Ascending aorta (tissue), 2 donors: Measurements from ENCODE around the gene TWF2. TPM values are rescaled to one million over a fixed set of nuclear protein-coding genes. Genes with fewer than 3 reads are reported as not detected.

Experiments used
- DNase-seq, 2 donors: peaks; one replicate each; pipeline ENCODE4 v3.0.0-alpha.2; 2019; ENCODE audit warnings: low spot score in 2 of 2
- H3K27ac ChIP-seq, 2 donors: fragments of 200-600 bp; sonication (generic); one replicate each; pipeline ENCODE4 v1.5.1; 2016 to 2017; ENCODE audit warnings: mild to moderate bottlenecking in 1 of 2
- H3K27me3 ChIP-seq: fragments of 200-600 bp; sonication (generic); one replicate; pipeline ENCODE4 v1.5.1; 2017
- H3K36me3 ChIP-seq, 2 donors: fragments of 200-600 bp; sonication (generic); one replicate each; pipeline ENCODE4 v1.5.1; 2016
- H3K4me1 ChIP-seq, 2 donors: fragments of 200-600 bp; sonication (generic); one replicate each; pipeline ENCODE4 v1.5.1; 2016 to 2017; ENCODE audit warnings: mild to moderate bottlenecking in 1 of 2
- H3K4me3 ChIP-seq, 2 donors: fragments of 200-600 bp; sonication (generic); one replicate each; pipeline ENCODE4 v1.5.1; 2016 to 2017; ENCODE audit warnings: mild to moderate bottlenecking in 1 of 2
- H3K9me3 ChIP-seq, 2 donors: fragments of 200-600 bp; sonication (generic); one replicate each; pipeline ENCODE4 v1.5.1; 2016
- CTCF ChIP-seq, 3 experiments: fragments of 200-600 bp in 2 of 3; fragments of 450-650 bp in 1 of 3; sonication (generic) in 2 of 3; IDR thresholded peaks; one replicate each; pipeline ENCODE4 v1.5.1; 2016 to 2019; ENCODE audit warnings: antibody characterized with exemption in 3 of 3, mild to moderate bottlenecking in 1 of 3, moderate library complexity in 1 of 3
- intact Hi-C: fragments of 100-400 bp; cut with DNase I; formaldehyde crosslinking; loops from one replicate; pipeline ENCODE4 v1.15.1; 2023
- total RNA-seq: library from RNA; depleted of rRNA; stranded (reverse); fragments of >200 nt; gene quantifications from one replicate; pipeline ENCODE4 v1.1.0, GENCODE V29; 2016

The TWF2 gene
- total RNA-seq, 1 donor from 2014 or later: 162 TPM

DNA sequence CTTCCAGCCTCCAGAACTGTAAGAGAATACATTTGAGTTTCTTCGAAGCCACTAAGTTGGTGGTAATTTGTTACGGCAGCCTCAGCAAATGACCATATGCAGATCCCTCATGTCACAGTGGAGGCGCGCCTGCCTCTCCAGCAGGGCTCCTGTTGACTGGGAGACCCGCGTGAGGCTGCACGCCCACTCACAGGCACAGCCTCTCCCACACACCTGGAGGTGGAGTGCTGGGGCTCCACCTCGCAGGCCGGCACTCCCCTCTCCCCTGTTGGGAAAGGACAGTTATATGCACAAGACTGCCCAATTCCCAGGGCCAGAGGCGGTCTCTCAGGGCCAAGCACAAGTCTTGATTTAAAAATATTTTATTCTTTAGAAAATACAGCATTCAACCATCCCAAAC is 10.7 kb downstream of the TWF2 start:
- Histone ChIP-seq H3K9me3 (no peaks in the 10 kb centered on the region), H3K4me1 (no peaks in the 10 kb centered on the region), H3K4me3 (no peak overlapping the region), H3K27me3 (no peaks in the 10 kb centered on the region), H3K36me3 (peaks cover 34 to 52% of the 10 kb centered on the region in 2 donors), H3K27ac (no peak overlapping the region)
- no peak for TF ChIP-seq CTCF (IDR thresholded peaks at IDR 0.05)
- no peak for DNase-seq
- intact Hi-C loops: no loop called here

DNA sequence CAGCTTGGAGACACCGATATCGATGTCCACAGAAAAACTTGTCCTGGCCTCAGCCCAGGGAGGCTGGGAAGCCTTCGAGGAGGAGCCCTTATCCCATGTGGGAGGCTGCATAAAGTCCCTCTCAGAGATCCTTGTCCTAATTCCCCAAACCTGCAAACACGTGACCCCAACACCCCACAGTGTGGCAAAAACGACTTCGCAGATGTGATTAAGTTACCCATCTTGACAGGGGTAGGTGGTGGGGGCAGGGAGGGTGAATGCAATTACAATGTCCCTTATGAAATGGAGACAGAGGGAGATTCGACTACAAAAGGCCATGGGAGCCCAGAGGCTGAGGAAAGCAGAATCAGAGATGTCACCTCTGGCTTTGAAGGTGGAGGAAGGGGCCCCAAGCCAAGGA is 11.2 kb downstream of the TWF2 start:
- intact Hi-C loops: no loop called here
- no peak for DNase-seq
- H3K36me3 ChIP-seq: peaks cover 34 to 52% of the 10 kb centered on the region in 2 donors
- H3K4me3 ChIP-seq: no peak overlapping the region
- TF ChIP-seq CTCF (IDR thresholded peaks at IDR 0.05): no peak
- no peak overlapping the region for H3K27ac ChIP-seq
- no peaks in the 10 kb centered on the region for H3K9me3 ChIP-seq
- no peaks in the 10 kb centered on the region for H3K4me1 ChIP-seq
- no peaks in the 10 kb centered on the region for H3K27me3 ChIP-seq

DNA sequence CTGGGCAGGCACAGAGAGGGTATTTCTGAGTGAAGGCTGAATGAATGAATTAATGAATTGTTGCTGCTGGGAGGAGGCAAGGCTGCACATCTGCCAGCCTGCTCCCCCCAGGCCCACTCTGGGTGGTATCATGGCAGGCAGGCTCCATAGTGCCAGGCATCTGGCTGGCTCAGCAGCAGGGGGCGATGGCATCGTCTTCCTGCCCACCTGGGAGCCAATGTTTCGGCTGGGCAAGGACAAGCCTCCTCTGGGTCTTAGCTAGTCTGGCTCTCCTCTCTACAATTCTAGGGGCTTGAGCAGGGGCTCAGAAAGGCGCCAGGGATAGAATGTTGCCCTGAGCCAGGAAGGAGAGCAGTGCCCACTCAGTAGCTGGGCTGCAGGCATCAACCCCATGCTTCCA is 11.8 kb downstream of the TWF2 start:
- H3K36me3 ChIP-seq: peaks cover 29 to 47% of the 10 kb centered on the region in 2 donors
- no peaks in the 10 kb centered on the region for H3K27me3 ChIP-seq
- TF ChIP-seq CTCF (IDR thresholded peaks at IDR 0.05): no peak
- H3K4me1 ChIP-seq: no peaks in the 10 kb centered on the region
- DNase-seq: no peak
- intact Hi-C loops: no loop called here
- no peaks in the 10 kb centered on the region for H3K9me3 ChIP-seq
- H3K4me3 ChIP-seq: no peak overlapping the region
- H3K27ac ChIP-seq: no peak overlapping the region

DNA sequence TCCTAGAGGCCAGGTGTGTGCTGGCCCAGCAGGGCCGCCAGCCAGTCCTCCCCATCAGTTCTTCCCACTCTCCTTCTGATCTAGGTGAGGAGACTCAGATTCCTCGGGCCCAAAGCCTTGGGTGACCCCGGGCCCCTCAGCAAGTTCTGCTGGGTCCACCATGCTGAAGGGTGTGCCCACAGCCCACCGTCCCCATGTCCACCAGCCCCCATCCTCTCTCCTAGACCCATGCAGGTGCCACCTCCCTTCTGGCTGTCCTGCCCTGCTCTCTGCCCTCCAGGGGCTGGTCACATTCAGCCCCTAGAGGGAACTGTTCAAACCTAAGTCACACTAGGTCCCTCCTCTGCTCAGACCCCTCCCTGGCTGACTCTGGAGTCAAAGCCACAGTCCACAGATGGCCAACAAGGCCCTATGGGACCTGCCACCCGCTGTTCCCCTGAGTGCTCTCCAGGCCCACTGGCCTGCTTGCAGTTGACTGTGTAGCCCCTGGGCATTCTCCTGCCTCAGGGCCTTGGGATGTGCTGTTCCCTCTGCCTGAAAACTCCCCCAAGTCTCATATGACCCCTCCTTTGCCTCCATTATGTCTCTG is 12.6 kb downstream of the TWF2 start:
- no peak for TF ChIP-seq CTCF (IDR thresholded peaks at IDR 0.05)
- no peak for DNase-seq
- Histone ChIP-seq H3K9me3 (no peaks in the 10 kb centered on the region), H3K4me1 (no peaks in the 10 kb centered on the region), H3K27ac (no peak overlapping the region), H3K36me3 (peaks cover 27 to 39% of the 10 kb centered on the region in 2 donors), H3K4me3 (no peak overlapping the region), H3K27me3 (no peaks in the 10 kb centered on the region)
- intact Hi-C loops: no loop called here

DNA sequence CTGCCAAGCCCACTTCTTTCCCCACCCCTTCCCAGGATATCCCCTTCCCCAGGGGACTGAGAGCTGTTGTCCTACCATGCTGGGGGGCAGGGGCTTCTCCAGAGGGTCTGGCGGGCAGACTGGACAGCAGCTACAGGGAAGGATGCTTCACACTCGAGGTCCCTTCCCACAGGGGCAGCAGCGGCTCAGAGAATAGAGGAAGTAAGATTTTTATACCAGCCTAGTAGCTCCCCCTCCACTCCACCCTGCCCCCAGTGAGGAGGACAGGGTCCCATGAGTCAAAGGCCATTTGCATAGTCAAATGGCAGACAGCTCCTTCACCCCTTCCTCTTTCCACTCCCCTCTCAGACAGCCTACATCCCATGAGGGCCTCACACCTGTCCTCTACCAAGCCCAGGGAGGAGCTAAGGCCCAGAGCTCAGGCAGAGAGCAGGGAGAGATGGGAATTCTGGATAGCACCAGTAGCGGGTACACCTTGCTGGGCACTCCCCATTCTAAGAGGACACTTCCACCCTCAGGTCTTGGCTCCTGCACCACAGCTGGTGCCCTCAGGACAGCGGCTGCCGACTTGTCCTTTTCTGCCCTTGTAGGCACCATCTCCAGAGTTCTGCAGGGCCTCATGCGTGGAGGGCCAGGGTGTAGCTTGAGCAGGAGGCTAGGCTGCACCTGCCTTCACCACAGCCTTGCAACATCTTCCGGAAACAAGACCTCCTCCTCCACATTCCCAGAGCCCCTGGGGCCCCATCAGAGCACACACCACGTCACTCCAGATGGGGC is 13.3 kb downstream of the TWF2 start, which contains the start of gene TLR9:
TSS of gene TLR9 (minus strand) at position 194 of the 777 bp plus-strand sequence. CDS start at position 78, 116 bp downstream.
- no peak within 1 kb of the TSS for H3K4me3 ChIP-seq
- H3K27me3 ChIP-seq: no peaks in the 10 kb centered on the region
- no peaks in the 10 kb centered on the region for H3K9me3 ChIP-seq
- no peak within 1 kb of the TSS for H3K27ac ChIP-seq
- intact Hi-C loops: no loop called here
- H3K4me1 ChIP-seq: peaks cover 0 to 2% of the 10 kb centered on the region in 2 donors
- DNase-seq: no peak
- H3K36me3 ChIP-seq: peaks cover 20 to 32% of the 10 kb centered on the region in 2 donors
- no peak for TF ChIP-seq CTCF (IDR thresholded peaks at IDR 0.05)
